GDM1 (cell line): ENCODE data around the gene CHCHD3.
"Not testable (repeated sequence)": the region's sequence is repeated elsewhere in the genome, so short reads cannot be mapped to it uniquely, and the experiment has no call there.

Source experiments
- DNase-seq: peaks from one replicate; lab custom pipeline; 2025; lab: John Stamatoyannopoulos, UW

CHCHD3 gene

GRCh38 chr7:133003052-133003910, 78.6 kb downstream of the CHCHD3 start:
- DNase-seq, result no peak

GRCh38 chr7:133001727-133002126, 80.2 kb downstream of the CHCHD3 start:
- DNase-seq, result no peak

GRCh38 chr7:132999845-133000244, 82.0 kb downstream of the CHCHD3 start:
- no peak for DNase-seq

- DNase-seq, result no peak
Observed at GRCh38 chr7:132998763-132999162, 83.1 kb downstream of the CHCHD3 start.

- DNase-seq, result no peak
Observed at GRCh38 chr7:132997505-132997904, 84.4 kb downstream of the CHCHD3 start.

GRCh38 chr7:132996581-132997242, 85.2 kb downstream of the CHCHD3 start:
- DNase-seq, result no peak

- no peak for DNase-seq
Observed at GRCh38 chr7:132993377-132994013, 88.4 kb downstream of the CHCHD3 start.

GRCh38 chr7:132991615-132992587, 90.0 kb downstream of the CHCHD3 start:
- DNase-seq, result no peak

- DNase-seq, result no peak
Observed at GRCh38 chr7:132988117-132988516, 93.8 kb downstream of the CHCHD3 start.

GRCh38 chr7:132980402-132980801, 101.5 kb downstream of the CHCHD3 start:
- no peak for DNase-seq

GRCh38 chr7:132979524-132979923, 102.4 kb downstream of the CHCHD3 start:
- DNase-seq, result no peak

- DNase-seq, result no peak
Observed at GRCh38 chr7:132977234-132977633, 104.7 kb downstream of the CHCHD3 start.

- no peak for DNase-seq
Observed at GRCh38 chr7:132972745-132973144, 109.1 kb downstream of the CHCHD3 start.

GRCh38 chr7:132970257-132970656, 111.6 kb downstream of the CHCHD3 start:
- no peak for DNase-seq

- no peak for DNase-seq
Observed at GRCh38 chr7:132969520-132969919, 112.4 kb downstream of the CHCHD3 start.

- DNase-seq, result not testable (repeated sequence)
Observed at GRCh38 chr7:132967470-132967848, 114.4 kb downstream of the CHCHD3 start.

GRCh38 chr7:132966754-132967469, 115.0 kb downstream of the CHCHD3 start:
- no peak for DNase-seq

GRCh38 chr7:132965951-132966350, 115.9 kb downstream of the CHCHD3 start:
- DNase-seq, result no peak

- DNase-seq, result no peak
Observed at GRCh38 chr7:132964876-132965275, 117.0 kb downstream of the CHCHD3 start.

GRCh38 chr7:132959891-132960290, 122.0 kb downstream of the CHCHD3 start:
- DNase-seq, result no peak

- no peak for DNase-seq
Observed at GRCh38 chr7:132956556-132956955, 125.3 kb downstream of the CHCHD3 start.
